C4-2B (cell line): Measurements from ENCODE around the gene SCN1B.

Experiments used
- ZFX ChIP-seq: fragments of 450-650 bp; IDR thresholded peaks from 2 replicates; pipeline ENCODE4 v1.6.1; 2017
- TF ChIP-seq, protein P1 (sequence below): fragments of 450-650 bp; conservative IDR thresholded peaks from 2 replicates; pipeline ENCODE4 v1.5.1; 2017; ENCODE audit warnings: mild to moderate bottlenecking

DNA sequence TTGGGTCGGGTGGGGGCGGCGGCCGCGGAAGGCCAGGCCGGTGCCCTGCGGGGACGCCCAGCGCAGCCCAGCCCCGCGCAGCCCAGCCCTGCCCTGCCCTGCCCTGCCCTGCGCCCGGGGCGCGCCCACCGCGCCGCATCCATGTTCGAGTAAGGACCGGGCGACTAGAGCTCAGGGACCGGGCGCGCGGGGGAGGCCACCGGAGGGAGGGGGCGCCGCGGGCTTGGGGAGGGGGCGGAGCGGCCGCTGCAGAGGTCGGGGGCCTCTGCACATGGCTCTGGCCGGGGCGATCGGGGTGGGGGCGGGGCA lies 30.0 kb upstream of the SCN1B start:
- TF ChIP-seq, protein P1, sequence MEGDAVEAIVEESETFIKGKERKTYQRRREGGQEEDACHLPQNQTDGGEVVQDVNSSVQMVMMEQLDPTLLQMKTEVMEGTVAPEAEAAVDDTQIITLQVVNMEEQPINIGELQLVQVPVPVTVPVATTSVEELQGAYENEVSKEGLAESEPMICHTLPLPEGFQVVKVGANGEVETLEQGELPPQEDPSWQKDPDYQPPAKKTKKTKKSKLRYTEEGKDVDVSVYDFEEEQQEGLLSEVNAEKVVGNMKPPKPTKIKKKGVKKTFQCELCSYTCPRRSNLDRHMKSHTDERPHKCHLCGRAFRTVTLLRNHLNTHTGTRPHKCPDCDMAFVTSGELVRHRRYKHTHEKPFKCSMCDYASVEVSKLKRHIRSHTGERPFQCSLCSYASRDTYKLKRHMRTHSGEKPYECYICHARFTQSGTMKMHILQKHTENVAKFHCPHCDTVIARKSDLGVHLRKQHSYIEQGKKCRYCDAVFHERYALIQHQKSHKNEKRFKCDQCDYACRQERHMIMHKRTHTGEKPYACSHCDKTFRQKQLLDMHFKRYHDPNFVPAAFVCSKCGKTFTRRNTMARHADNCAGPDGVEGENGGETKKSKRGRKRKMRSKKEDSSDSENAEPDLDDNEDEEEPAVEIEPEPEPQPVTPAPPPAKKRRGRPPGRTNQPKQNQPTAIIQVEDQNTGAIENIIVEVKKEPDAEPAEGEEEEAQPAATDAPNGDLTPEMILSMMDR, result no peak
- TF ChIP-seq ZFX, result no peak
